BE2C (cell line): ENCODE measurements around the gene TBC1D12.
A peak's percentile ranks its signal among the peaks of the same experiment; 100 is the strongest.

ENCODE experiments used
- DNase-seq: peaks from one replicate; pipeline ENCODE4 v3.0.0-alpha.2; 2020
- H3K27me3 ChIP-seq: fragments of 250-450 bp; sonication (Bioruptor Pico); 2 replicates; pipeline ENCODE4 v1.5.1; 2020; ENCODE audit warnings: mild to moderate bottlenecking
- H3K36me3 ChIP-seq: fragments of 250-450 bp; sonication (Bioruptor Pico); 2 replicates; pipeline ENCODE4 v1.5.1; 2020; ENCODE audit warnings: mild to moderate bottlenecking
- H3K4me1 ChIP-seq: fragments of 250-450 bp; sonication (Bioruptor Pico); 2 replicates; pipeline ENCODE4 v1.5.1; 2020
- H3K4me3 ChIP-seq: 2 replicates; pipeline ENCODE4 v1.5.1; 2011; ENCODE audit warnings: low read depth, low read length
- H3K9me3 ChIP-seq: fragments of 250-450 bp; sonication (Bioruptor Pico); 2 replicates; pipeline ENCODE4 v1.5.1; 2020
- CTCF ChIP-seq: IDR thresholded peaks from 2 replicates; pipeline ENCODE4 v1.5.1; 2012; ENCODE audit warnings: mild to moderate bottlenecking, low read depth, low read length

Gene TBC1D12

GRCh38 chr10:94403380-94404213, 1.3 kb downstream of the TBC1D12 start:
- Histone ChIP-seq H3K4me3 (peak overlapping the region; percentile 78), H3K4me1 (no peaks in the 10 kb centered on the region), H3K27me3 (no peaks in the 10 kb centered on the region), H3K9me3 (no peaks in the 10 kb centered on the region), H3K36me3 (no peaks in the 10 kb centered on the region)
- peak; percentile 38 for DNase-seq
- no peak for TF ChIP-seq CTCF

GRCh38 chr10:94405406-94405805, 3.1 kb downstream of the TBC1D12 start:
- Histone ChIP-seq H3K9me3 (no peaks in the 10 kb centered on the region), H3K4me3 (no peak overlapping the region), H3K27me3 (no peaks in the 10 kb centered on the region), H3K4me1 (no peaks in the 10 kb centered on the region), H3K36me3 (no peaks in the 10 kb centered on the region)
- no peak for DNase-seq
- no peak for TF ChIP-seq CTCF

DNA sequence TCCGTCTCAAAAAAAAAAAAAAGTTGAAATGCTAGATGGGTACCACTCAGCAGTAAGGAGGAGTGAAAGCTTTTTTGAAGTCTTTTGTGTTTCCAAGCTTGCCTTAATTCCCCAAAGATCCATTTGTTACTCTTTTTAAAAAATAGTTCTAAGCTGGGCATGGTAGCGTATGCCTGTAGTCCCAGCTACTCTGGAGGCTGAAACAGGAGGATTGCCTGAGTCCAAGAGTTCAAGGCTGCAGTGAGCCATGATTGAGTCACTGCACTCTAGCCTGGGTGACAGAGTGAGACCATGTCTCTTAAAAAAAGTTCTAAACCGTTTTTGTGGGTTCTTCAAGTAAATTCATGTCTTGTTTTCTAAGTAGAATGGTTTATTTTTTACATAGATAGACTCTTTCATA, 5.3 kb downstream of the TBC1D12 start:
- H3K9me3 ChIP-seq, result no peaks in the 10 kb centered on the region
- DNase-seq, result no peak
- TF ChIP-seq CTCF, result no peak
- H3K36me3 ChIP-seq, result no peaks in the 10 kb centered on the region
- no peaks in the 10 kb centered on the region for H3K27me3 ChIP-seq
- H3K4me1 ChIP-seq, result no peaks in the 10 kb centered on the region
- H3K4me3 ChIP-seq, result no peak overlapping the region

- Histone ChIP-seq H3K27me3 (no peaks in the 10 kb centered on the region), H3K36me3 (no peaks in the 10 kb centered on the region), H3K4me1 (no peaks in the 10 kb centered on the region), H3K4me3 (no peak overlapping the region), H3K9me3 (no peaks in the 10 kb centered on the region)
- DNase-seq, result no peak
- TF ChIP-seq CTCF, result no peak
These were observed 6.8 kb downstream of the TBC1D12 start for GRCh38 chr10:94409021-94409657.

- Histone ChIP-seq H3K4me3 (no peak overlapping the region), H3K36me3 (no peaks in the 10 kb centered on the region), H3K4me1 (no peaks in the 10 kb centered on the region), H3K9me3 (no peaks in the 10 kb centered on the region), H3K27me3 (no peaks in the 10 kb centered on the region)
- TF ChIP-seq CTCF, result no peak
- no peak for DNase-seq
These were observed 9.0 kb downstream of the TBC1D12 start for GRCh38 chr10:94411304-94411703.

GRCh38 chr10:94412449-94412848, 10.1 kb downstream of the TBC1D12 start:
- Histone ChIP-seq H3K4me3 (no peak overlapping the region), H3K36me3 (no peaks in the 10 kb centered on the region), H3K9me3 (no peaks in the 10 kb centered on the region), H3K27me3 (no peaks in the 10 kb centered on the region), H3K4me1 (no peaks in the 10 kb centered on the region)
- TF ChIP-seq CTCF, result no peak
- DNase-seq, result no peak
